PC-3 (cell line): ENCODE measurements around the gene RPP38.

Experiments
- EZH2 ChIP-seq: fragments of 300-600 bp; sonication (generic); IDR thresholded peaks from one replicate; pipeline ENCODE4 v1.6.1; 2017; ENCODE audit warnings: antibody characterized with exemption, mild to moderate bottlenecking, low read length; ENCODE audit not compliant: unreplicated experiment
- TF ChIP-seq, protein P1 (sequence below): fragments of 300-600 bp; sonication (generic); conservative IDR thresholded peaks from 2 replicates; pipeline ENCODE4 v1.5.1; 2017; ENCODE audit warnings: antibody characterized with exemption, low read depth, mild to moderate bottlenecking, low read length

GRCh38 chr10:15136129-15137035, 39.2 kb downstream of the RPP38 start:
- TF ChIP-seq, protein P1, sequence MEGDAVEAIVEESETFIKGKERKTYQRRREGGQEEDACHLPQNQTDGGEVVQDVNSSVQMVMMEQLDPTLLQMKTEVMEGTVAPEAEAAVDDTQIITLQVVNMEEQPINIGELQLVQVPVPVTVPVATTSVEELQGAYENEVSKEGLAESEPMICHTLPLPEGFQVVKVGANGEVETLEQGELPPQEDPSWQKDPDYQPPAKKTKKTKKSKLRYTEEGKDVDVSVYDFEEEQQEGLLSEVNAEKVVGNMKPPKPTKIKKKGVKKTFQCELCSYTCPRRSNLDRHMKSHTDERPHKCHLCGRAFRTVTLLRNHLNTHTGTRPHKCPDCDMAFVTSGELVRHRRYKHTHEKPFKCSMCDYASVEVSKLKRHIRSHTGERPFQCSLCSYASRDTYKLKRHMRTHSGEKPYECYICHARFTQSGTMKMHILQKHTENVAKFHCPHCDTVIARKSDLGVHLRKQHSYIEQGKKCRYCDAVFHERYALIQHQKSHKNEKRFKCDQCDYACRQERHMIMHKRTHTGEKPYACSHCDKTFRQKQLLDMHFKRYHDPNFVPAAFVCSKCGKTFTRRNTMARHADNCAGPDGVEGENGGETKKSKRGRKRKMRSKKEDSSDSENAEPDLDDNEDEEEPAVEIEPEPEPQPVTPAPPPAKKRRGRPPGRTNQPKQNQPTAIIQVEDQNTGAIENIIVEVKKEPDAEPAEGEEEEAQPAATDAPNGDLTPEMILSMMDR = no peak
- no peak for TF ChIP-seq EZH2
